Measurements from ENCODE around the gene SLC17A9.

SLC17A9 gene

GRCh38 chr20:62986257-62986800, 33.8 kb downstream of the SLC17A9 start:
- no peak for DNase-seq

DNA sequence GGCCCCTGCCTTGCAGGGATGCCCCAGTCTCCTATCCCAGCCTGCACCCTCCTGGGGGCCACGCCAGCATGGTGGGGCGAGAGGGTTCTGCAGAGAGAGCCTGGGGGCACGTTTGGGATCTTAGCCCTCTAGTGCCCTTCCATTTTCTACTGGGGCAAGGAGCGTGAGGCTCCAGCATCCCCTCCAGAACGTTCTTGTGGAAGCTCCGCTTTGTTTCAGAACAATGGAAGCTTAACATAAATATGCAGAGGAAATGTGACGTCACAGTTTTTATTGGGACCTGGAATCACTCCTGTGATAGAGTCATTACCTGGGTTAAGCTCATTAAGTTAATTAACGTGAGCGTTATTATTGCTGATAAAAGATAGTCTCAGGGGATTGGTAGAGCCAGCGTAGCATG, 34.6 kb downstream of the SLC17A9 start:
- DNase-seq = no peak

- no peak for DNase-seq
These were observed 36.7 kb downstream of the SLC17A9 start for GRCh38 chr20:62989201-62989601.

- DNase-seq = no peak
These were observed 37.9 kb downstream of the SLC17A9 start for GRCh38 chr20:62990306-62990825.

GRCh38 chr20:62991196-62991807, 38.8 kb downstream of the SLC17A9 start:
- no peak for DNase-seq

DNA sequence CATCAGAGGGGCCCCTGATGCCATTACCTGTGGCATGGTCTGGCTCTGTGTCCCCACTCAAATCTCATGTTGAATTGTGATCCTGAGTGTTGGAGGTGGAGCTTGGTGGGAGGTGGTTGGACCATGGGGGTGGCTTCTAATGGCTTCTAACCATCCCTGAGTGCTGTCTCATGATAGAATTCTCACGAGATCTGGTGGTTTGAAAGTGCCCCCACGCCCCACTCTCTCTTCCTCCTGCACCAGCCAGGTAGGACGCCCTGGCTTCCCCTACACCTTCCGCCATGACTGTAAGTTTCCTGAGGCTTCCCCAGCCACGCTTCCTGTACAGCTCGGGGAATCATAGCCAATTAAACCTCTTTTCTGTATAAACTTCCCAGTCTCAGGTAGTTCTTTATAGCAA, 39.4 kb downstream of the SLC17A9 start:
- no peak for DNase-seq

DNA sequence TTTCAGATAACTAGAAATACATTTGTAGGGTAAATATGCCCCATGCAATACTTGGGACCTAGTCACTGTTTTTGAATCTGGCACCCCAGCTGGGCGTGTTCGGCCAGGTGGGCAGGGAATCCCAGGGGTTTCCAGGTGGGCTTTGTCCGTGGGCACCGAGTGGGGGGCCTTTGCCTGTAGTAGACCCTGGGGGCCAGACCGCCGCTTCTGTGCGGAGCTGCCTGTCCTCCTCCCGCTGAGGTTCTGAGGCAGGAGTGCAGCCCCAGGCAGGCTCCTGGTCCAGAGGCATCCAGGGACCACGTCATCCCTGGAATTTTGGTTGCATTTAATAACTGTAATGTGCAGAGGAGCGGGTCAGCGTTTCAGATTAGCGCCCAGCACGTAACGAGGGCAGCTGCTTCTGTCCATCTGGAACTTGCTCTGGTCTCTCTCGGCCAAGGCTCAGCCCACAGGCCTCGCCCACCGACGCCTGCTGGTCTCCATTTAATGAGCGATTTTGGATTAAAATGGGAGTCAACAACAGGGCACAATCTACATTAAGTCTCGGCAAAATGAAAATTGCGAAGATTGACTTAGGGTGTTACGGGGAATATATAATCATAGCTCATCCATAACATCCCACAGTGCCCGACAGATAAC, 41.5 kb downstream of the SLC17A9 start:
- no peak for DNase-seq

- DNase-seq = no peak
These were observed 42.4 kb downstream of the SLC17A9 start for GRCh38 chr20:62994869-62995281.

- no peak for DNase-seq
These were observed 43.0 kb downstream of the SLC17A9 start for GRCh38 chr20:62995481-62995880.

- DNase-seq = no peak
These were observed 43.5 kb downstream of the SLC17A9 start for GRCh38 chr20:62995898-62996595.

GRCh38 chr20:62996596-62996982, 44.1 kb downstream of the SLC17A9 start:
- no peak for DNase-seq

GRCh38 chr20:62997417-62998035, 45.0 kb downstream of the SLC17A9 start:
- no peak for DNase-seq

DNA sequence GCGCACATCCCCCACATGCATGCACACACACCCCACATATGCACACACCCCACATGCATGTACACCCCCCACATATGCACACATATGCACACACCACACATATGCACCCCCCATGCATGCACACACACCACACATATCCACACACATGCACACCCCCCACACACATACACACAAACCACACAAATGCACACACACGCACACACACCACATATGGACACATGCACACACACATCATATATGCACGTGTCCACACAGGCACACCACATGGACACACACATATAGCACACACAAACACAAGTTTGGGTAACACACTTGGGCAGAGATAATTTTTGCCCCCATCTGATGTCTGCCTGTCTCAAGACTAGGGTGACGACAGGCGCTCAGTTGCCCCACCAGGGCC, 45.9 kb downstream of the SLC17A9 start:
- DNase-seq = no peak

DNA sequence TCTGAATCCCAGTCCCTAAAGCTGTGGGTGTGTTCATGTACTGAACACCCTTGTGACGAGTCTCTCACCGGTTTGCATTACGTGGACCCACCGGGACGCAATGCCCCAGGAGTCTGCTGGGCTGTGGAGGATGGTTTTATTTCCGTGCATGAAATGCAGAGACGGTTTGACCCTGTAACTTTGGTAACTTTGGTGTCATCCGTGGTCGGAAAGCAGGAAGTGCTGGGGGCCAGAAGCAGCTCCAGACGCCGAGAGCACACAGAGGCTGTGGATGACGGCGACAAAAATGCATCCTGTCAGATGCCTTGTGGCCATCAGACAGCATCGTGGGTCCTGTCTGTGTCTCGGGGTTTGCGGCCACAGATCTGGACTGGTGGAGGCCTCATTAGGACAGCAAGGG, 47.1 kb downstream of the SLC17A9 start:
- no peak for DNase-seq

- no peak for DNase-seq
These were observed 47.5 kb downstream of the SLC17A9 start for GRCh38 chr20:63000036-63000435.

GRCh38 chr20:63000958-63001357, 48.4 kb downstream of the SLC17A9 start:
- DNase-seq = no peak

DNA sequence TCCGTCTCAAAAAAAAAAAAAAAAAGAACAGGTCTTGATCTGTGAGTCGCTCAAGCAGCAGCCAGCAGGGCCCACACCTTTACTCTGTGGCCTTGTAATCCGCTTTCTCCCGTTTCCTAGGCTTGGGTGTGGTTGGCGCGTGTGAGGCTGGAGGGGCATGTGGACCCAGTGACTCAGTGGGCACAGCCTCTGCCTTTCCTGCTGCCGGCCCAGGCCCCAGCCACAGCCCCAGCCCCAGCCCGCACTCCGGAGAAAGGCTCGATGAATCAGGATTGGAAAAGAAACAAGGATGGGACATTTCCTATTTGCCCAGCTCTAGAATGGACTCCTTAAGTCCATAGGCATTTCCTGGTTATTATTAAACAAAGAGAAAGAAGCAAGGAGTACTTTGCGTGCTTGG, 50.0 kb downstream of the SLC17A9 start:
- DNase-seq = no peak

GRCh38 chr20:63003546-63003945, 51.0 kb downstream of the SLC17A9 start:
- no peak for DNase-seq

DNA sequence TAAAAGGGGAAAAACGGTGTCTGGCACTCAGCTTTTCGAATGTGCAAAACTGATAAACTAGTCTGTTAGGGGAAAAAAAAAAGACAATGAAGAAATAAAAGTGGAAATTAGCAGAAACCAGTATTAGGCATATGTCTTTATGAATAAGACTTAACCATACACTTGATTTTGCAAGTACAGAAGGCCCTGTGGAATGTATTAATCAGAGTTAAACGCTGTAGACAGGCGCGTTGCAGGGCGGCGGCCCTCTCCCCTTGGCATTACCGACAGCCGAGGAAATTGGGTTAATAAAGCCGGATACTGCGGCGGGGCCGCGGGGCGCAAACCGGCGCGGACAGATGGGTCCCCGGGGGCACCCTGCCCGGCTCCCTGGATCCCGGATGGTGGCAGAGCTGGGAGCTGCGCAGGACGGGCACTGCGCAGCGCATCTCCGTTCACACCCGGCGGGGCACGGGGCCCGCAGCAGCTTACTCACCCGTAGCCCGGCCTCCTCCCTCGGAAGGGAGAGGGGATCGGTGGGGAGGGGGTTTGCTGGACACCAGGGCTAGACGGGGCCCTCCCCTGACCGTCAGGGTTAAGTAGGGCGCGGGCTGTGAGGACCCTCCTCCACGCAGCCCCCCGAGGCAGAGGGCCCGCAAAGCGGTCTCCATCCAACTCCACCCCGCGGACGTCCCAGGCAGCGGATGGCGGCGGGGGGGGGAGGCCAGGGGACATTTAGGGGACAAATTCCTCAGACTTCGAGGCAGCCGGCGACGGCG, 52.3 kb downstream of the SLC17A9 start:
- DNase-seq = no peak

- no peak for DNase-seq
These were observed 52.9 kb downstream of the SLC17A9 start for GRCh38 chr20:63005365-63005861.

- DNase-seq = no peak
These were observed 53.5 kb downstream of the SLC17A9 start for GRCh38 chr20:63005862-63006539.

All from fibroblast of upper back skin (primary cell).